NCI-H748 treated with DMSO at 0.1 percent for 48 hours (cell line): ENCODE measurements around the gene FBXL12.
"Not testable (repeated sequence)": the region's sequence is repeated elsewhere in the genome, so short reads cannot be mapped to it uniquely, and the experiment has no call there.

Source experiments
- DNase-seq: peaks from one replicate; lab custom pipeline; 2025; lab: John Stamatoyannopoulos, UW

Gene FBXL12, protein sequence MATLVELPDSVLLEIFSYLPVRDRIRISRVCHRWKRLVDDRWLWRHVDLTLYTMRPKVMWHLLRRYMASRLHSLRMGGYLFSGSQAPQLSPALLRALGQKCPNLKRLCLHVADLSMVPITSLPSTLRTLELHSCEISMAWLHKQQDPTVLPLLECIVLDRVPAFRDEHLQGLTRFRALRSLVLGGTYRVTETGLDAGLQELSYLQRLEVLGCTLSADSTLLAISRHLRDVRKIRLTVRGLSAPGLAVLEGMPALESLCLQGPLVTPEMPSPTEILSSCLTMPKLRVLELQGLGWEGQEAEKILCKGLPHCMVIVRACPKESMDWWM

DNA sequence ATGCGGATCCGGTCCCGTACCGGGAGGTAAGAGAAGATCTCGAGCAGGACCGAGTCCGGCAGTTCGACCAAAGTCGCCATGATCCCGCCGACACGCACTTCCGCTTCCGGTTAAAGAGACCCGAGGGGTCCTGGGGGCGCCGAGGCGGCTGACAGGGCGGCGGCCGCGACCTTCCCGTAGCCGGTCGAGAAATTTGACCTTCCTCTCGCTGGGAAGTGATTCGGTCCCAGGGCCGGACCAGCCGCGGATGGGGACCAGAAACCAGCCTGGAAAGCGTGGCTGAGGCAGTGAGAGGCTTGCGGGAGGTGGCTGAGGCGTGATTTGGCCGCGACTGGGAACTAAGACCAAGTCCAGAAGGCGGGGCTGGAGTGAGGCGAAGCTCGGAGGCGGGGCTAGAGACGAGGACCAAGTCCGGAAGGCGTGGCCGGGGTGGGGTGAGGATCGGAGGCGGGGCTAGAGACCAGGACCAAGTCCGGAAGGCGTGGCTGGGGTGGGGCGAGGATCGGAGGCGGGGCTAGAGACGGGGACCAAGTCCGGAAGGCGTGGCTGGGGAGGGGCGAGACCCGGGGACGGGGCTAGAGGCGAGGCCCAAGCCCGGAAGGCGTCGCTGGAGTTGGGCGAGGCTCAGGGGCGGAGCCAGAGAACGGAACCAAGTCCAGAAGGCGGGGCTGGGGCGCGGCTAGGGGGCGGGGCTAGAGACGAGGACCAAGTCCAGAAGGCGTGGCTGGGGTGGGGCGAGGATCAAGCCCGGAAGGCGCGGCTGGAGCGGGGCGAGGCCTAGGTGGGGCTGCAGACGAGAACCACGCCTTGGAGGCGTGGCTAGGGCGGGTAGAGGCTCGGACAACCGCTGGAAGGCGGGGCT lies at the start of gene FBXL12:
Gene FBXL12, minus strand, starts transcription at position 346 of the 862 bp plus-strand sequence. Its CDS starts 266 bp downstream, at position 80.
- peak; percentile 93 for DNase-seq

DNA sequence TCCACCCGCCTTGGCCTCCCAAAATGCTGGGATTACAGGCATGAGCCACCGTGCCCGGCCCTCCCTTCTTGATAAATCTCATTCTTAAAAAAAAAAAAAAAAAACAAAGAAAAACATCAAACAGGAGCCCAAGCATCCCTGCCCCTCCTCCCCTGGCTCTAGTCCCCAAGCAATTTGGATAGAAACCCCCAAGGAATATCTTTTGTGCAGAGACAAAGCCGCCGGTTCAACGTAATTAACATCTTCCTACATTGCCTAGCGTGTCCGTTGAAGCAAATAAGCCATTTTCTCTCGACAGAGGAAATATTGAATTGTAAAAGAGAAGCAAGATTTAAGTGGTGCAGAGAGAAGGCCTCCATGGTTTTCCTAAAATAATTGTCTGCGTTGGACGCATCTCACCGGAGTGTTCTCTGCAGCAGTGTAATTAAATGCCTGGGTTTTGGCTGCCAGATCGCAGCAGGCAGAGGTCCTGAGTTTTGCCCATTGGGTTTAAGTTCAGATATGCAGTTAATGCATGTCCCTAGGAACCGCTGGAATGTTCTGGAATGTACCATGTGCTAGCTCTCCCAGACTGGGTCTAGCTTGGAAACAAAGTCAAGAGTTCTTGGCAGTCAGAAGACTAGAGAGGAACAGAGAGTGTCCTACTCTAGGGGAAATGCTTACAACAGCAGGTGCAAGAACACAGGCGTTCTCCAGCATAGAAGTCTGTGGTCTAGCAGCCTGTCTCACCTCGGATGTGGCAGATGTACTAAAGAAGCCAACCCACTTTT lies 47.0 kb upstream of the FBXL12 start:
- no peak for DNase-seq

DNA sequence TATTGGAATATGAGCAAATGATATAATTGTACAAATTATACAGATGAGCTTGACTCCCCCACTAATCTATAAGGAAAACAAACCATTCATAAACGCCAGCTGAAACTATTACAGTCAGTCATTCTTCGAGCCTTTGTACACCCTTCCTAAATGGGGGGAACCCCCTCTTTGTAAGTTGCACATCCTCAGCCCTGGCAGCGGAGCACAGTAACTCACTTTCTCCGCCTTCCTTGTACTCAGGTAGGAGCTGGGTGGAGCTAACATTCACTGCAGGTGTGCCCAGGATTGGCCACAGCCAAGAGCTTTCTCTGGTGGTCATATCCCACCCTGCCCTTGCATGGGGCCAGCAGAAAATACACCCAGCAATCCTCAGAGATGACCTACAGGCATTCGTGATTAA lies 44.9 kb upstream of the FBXL12 start:
- DNase-seq = no peak

DNA sequence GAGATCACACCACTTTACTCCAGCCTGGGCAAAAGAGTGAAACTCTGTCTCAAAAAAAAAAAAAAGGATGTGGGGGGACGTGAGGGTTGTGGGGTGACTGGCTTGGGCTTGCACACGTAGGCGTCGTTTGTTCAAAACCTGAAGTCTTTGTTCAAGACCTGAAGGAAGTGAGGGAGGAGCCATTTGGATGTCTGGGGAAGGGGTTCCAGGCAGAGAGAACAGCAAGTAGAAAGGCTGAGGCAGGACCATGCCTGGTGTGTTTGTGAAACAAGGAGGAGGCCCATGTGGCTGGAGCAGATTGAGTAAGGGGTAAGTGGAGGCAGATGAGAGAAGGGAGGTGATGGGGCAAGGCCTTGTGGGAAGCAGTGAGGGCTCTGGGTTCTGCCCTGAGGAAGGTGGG lies 44.1 kb upstream of the FBXL12 start:
- DNase-seq = no peak

DNA sequence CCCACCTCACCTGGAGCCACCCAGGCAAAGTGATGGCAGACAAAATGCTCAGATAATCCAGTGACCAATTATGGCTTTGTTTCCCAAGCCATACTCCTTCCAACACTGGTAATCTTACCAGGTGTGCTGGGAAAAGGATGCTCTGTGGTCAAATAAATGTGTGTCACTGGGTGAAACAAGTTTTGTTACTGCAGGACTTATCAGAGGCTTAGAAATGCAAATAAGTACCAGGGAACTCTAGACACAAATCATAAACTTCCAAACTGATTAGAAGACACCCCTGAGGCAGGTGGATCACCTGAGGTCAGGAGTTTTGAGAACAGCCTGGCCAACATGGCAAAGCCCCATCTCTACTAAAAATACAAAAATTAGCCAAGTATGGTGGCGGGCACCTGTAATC lies 42.6 kb upstream of the FBXL12 start:
- no peak for DNase-seq

DNA sequence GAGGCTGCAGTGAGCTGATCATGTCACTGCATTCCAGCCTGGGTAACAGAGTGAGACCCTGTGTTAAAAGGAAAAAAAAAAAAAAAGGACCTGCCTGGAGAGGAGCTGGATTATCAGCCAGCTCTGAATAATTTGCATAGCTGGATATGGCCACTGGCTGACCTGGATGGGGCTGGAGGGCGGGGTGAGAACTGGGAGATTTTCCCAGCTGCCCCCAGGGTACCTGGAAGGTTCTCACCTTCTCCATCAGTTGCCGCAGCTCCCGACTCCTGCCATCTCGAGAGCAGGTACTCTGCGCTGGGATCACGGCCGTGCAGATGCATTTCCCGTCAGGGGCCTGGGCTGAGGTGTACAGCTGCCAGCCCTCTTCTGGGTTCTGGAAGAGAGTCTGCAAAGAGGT lies 41.5 kb upstream of the FBXL12 start:
- DNase-seq = no peak

DNA sequence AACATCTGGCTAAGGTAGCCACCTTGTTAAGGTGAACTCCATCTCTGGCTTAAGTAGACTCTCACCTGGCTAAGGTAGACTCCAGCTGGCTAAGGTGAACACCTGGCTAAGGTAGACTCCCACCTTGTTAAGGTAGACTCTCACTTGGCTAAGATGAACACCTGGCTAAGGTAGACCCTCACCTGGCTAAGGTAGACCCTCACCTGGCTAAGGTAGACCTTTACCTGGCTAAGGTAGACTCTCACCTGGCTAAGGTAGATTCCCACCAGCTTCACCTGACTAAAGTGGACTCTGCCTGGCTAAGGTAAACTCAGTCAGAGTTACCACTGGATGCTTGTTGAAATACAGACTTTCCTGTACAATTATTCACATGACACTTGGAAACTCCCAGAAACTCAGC lies 39.9 kb upstream of the FBXL12 start:
- DNase-seq = no peak

DNA sequence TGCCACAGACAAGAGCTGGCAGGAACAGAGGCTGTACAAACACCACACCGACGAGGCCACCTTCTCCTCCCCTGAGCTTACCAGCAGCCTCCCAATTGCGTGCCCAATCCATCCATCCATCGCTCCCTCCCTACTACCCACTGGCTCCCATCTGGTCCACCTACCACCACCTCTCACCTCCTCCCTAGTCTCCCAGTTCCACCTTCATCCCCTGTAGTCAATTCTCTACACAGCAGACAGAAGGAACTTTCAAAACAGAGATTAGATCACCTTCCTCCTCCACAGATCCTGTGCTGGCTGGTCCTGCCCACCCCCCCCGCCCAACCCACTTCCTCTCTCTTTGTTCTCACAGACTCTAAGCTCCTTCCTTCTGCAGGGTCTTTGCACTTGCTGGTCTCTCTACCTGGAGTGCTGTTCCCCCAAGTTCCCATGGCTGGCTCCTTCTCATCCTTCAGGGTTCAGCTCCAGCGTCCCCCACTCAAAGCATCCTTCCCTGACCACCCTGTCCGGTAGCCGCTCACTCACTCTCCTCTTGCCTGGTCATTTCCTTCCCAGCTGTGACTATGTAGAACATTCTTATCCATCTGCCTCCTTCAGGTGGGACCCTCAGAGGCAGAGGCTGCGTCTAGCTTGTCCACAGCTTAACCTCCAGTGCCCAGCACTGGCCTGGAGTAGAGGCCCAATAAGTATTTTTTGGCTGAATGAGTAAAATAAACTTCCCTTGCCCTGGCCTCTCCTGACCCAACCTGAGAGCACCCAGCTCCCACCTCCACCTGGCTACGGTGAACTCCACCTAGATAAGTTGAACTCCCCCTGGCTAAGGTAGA lies 39.3 kb upstream of the FBXL12 start:
- DNase-seq = no peak

DNA sequence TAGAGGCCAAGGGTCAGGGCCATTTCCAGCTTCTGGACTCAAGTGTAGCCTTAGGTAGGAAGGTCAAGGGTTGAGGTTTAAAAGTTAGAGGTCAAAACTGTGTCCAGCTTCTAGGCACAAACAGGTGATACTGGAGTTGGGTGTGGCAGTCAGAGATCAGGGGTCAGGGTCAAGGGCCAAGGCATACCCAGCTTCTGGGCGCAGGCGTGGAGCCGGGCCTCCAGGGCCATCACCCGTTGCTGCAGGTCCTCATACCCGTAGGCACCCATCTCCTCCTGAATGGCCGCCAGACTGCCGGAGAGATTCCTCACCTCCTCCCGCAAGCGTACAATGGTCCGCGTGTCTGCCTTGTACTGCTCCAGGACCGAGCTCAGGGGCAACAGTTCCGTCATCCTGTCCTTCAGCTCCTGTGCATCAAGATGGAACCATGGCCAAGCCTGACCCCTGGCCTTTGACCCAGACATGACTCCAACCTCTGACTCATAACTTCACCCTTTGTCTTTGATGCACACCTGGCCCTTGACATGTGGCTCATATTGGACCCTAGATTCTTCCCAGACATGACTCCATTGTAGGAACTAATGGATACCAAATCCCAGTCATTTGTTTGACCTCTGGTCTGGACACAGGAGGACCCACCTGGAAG lies 38.3 kb upstream of the FBXL12 start:
- DNase-seq = no peak

DNA sequence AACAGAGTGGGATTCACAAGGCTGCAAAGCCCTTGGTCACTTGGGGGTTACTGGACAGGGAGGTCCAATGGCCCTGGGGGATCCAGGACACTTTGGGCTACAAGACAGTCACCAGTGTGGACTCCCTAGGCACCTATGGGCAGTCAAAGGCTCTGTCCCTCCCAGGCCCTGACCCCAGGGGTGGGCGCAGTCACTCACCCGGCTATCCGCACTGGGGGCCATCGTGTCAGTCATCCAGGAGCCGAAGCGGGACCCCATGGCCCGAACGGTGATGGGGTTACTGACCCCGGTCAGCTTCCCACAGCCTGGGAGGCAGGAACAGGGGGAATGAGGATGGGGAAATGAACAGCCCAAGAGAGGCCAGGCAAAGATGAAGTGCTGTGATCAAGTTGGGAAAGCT lies 37.7 kb upstream of the FBXL12 start:
- DNase-seq = no peak

DNA sequence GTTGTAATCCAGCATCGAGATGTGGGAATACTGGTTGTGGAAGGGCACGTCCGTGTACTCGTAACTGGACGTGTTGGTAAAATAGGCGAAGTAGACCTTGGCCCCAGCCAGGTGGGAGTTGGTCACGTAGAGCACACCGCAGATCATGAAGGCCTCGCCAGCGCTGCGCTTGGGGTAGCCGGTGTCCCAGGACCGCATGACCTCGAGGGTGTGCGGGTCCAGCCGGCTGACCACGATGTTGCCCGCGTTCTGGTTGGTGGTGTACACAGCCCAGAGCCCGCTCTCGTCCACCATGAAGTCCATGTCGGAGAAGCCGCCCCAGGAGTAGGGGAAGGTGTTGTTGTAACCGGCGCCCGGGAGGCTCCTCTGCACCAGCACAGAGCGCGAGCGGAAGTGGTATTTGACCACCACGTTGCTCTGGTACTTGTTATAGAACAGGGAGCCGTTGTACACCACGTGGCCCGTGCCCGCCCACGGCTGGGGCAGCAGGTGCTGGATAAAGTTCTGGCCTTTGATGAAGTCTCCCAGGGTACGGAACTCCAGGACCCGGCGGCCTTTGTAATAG lies 35.5 kb upstream of the FBXL12 start:
- no peak for DNase-seq

DNA sequence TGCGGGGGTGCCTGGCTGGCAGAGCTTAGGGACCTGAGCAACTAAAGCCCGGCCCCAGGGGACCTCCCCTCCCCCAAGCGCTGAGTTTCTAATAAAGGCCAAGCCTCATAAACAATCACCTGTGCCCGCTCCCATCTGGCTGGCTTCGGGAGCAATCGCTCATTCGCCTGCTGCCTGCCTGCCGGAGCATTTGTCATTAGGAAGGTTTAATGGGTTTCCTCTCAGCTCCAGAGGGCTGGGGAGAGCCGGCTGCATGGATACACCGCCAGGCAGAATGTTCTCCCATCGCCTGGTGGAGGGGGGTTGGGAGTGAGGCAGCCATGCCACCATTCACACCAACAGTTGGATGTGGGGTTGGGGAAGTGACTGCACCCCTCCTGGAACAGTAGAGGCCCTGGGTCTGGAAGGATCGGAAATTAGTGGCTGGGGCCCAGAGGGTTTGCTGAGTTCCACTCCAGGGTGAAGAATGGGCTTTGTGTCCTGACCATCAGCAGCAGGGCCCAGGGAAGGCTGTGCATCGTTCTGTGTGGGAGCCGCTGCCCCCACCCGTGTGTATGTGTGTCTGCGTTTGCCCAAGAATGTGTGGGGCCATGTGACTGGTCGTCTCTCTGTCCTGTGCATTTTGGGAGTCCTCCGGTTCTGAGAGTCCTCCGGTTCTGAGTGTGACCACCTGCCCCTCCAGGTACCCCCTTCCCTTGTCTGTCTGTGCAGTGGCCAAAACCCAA lies 31.5 kb upstream of the FBXL12 start:
- DNase-seq = no peak

DNA sequence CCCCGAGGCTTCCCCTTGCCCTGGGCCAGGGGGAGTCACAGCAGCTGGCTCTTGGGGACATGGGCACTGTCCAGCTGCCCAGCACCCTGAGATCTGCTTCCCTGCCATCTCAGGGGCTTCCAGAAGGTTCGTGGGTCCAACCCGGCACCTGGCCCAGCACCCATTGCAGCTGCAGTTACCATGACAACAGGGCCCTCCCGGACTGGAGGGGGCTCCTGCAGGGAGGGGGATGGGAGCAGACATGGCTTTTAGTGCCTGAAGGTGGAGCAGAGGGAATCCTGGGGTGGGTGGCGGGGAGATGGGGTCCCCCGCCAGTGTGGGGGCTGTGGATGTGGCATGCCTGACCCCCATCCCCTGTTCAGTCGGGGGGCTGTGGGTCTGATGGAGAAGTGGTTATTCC lies 30.9 kb upstream of the FBXL12 start:
- no peak for DNase-seq

DNA sequence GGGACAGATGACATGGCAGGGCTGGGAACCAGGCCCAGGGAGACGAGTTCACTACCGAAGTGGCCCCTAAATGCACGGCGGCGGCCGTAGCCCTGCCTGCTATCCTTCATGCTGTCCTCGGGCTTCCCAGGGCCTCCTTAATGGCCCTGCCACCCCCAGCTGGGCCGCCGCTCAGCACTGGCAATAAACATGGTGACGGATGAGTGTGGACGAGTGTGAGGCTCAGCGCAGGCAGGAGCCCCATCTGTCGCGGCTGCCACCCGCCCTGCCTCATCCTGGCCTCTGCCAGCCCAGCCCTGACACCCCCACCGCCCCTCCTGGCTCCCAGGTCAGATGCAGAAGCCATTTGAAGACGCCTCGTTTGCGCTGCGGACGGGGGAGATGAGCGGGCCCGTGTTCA lies 29.9 kb upstream of the FBXL12 start:
- DNase-seq = no peak

DNA sequence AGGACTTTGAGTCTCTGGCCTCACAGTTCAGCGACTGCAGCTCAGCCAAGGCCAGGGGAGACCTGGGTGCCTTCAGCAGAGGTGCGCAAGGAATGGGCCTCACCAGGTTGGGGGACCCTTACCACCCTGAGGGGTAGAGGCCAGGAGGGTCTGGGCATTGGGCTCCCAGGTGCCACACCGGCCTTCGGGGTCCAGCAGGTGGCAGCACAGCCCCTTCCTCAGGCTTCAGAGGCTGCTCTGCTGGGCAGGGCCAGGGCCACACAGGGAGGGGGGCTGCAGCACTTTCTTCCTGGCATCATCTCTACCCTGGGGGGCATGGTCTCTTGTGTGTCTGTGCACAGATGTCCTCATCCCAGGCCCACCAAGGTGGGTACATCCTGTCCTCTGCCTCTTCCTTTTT lies 29.2 kb upstream of the FBXL12 start:
- DNase-seq = no peak

DNA sequence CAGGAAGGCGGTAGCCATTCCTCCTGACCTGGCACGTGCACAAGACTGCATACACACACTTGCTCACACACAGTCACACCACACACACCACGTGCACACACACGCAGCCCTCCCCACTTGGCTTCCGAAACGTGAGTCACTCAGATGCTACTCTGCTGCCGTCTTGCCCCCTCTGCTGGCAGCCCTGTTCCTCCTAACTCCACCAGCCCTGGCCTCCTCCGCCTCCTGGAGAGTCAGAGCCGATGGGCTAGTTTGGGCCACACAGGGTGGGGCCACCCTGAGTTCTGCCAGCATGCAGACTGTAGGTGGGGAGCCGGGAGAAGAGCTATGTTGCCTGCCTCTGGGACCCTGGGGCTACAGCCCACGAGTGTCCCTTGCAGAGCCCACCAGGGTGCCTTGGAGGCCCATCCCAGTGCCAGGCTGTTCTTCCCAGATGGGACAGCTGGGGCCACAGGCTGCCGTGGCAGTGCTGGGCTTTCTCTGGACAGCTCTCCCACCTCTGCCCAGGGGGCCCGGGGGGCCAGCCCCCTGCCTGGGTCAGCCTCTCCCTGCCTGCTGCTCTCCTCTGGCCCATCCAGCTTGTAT lies 28.3 kb upstream of the FBXL12 start:
- DNase-seq = no peak

DNA sequence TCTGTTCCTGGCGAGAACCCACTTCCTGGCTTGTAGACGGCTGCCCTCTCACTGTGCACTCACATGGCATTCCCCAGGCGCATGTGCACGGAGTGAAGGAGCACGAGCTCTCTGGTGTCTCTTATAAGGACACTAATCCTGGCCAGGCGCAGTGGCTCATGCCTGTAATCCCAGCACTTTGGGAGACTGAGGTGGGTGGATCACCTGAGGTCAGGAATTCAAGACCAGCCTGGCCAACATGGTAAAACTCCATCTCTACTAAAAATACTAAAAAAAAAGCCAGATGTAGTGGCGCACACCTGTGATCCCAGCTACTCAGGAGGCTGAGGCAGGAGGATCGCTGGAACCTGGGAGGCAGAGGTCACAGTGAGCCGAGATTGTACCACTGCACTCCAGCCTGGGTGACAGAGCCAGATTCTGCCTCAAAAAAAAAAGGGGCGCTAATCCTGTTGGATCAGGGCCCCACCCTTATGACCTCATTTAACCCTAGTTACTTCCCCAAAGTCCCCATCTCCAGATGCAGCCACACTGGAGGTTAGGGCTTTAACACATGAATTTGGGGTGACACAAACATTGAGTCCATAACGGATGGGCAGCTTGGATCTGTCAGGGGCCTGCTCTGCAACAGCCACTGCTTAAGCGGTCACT lies 24.9 kb upstream of the FBXL12 start:
- DNase-seq = not testable (repeated sequence)

DNA sequence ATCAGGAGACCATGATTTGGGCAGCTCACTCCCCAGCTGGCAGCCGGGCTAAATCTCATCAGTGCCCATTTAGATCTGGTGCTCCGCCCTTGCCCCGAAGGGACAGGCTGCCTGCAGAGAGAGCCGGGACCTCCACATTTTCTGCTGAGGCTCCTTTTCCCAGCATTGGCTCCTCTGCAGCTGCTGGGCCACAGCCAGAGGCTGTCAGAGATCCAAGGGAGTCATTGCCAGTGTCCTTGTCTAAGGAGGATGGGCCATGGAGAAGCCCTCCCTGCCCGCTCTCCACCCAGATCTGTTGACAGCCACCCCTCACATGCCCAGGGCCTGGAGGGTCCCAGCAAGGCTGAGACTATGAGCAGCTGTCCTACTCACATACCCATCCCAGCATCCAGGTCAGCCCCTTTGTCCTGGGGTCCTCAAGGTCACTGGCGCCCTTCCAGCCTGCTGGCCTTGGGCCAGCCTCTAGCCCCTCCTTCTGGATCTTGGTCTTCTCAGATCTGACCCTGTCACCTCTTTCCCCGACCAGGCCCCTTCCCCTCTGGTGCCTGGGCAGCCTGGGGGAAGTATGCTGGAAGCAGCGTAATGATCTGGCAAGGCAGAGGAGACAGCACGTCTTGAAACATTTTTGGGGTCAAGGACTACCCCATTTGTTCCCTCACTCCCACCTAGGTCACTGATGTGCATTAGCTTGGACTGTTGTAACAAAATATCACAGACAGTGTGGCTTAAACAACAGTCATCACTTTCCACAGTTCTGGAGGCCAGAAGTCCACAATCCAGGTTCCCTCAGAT lies 24.2 kb upstream of the FBXL12 start:
- DNase-seq = no peak

DNA sequence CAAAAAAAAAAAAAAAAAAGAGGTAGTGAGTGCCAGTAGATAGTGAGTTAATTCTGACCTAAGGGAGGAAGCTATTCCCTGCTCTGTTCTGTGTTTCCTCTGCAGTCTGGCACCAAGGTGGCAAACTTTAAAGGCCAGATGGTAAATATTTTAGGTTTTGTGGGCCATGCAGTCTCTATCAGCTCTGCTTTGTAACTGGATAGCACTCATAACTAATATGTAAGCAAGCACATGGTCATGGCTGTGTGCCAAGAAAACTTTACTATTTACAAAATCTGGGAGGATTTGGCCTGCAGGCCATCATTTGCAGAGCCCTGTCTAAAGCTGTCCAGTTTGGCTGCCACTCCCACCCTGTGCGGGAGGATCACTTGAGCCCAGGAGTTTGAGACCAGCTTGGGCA lies 20.5 kb upstream of the FBXL12 start:
- no peak for DNase-seq
